PFSK-1 (cell line): Measurements from ENCODE around the gene RDH13.

Source experiments
- FOXP2 ChIP-seq: optimal IDR thresholded peaks from 2 replicates; pipeline ENCODE3; 2011; ENCODE audit warnings: borderline replicate concordance, control low read depth, inconsistent platforms; ENCODE audit not compliant: insufficient read depth; ENCODE audit errors: extremely low read length, extremely low read depth
- POLR2AphosphoS5 ChIP-seq: IDR thresholded peaks from 2 replicates; pipeline ENCODE4 v1.6.1; 2012; ENCODE audit warnings: low read depth, mild to moderate bottlenecking, control low read depth, low read length, moderate library complexity
- REST ChIP-seq, 2 experiments: IDR thresholded peaks; 2 replicates each; pipeline versions ENCODE4 v1.6.1 to v1.8.0; 2011 to 2012; ENCODE audit warnings: low read depth in 2 of 2, low read length in 2 of 2, control low read depth in 1 of 2, inconsistent platforms in 1 of 2, mild to moderate bottlenecking in 1 of 2, moderate library complexity in 1 of 2; ENCODE audit not compliant: insufficient read depth in 1 of 2
- SIN3A ChIP-seq: IDR thresholded peaks from 2 replicates; pipeline ENCODE4 v1.6.1; 2012; ENCODE audit warnings: mild to moderate bottlenecking, low read length, moderate library complexity, borderline replicate concordance; ENCODE audit not compliant: insufficient read depth
- TAF1 ChIP-seq: IDR thresholded peaks from 2 replicates; pipeline ENCODE4 v1.6.1; 2012; ENCODE audit warnings: low read length, control low read depth, borderline replicate concordance; ENCODE audit not compliant: insufficient read depth

GRCh38 chr19:55094456-55095259 lies 31.7 kb upstream of the RDH13 start:
- TF ChIP-seq REST (IDR thresholded peaks at IDR 0.05; ENCODE audit: insufficient read depth in 1 of 2, low read depth in 2 of 2, low read length in 2 of 2) (no peak), TAF1 (no peak), POLR2AphosphoS5 (no peak), SIN3A (no peak), FOXP2 (no peak)
